ENCODE results near the gene CABP4. TPM values are rescaled to one million over a fixed set of nuclear protein-coding genes. Genes with fewer than 3 reads are reported as not detected.

The CABP4 gene
- total and polyA plus RNA-seq, 2 donors (not counting 3 experiments of a cell fraction or from before 2014, with no cell fraction given) = 2.4 to 5.0 TPM

GRCh38 chr11:67492069-67492727 is 37.0 kb downstream of the CABP4 start:
- FAIRE-seq = no peak
- Histone ChIP-seq H3K36me3 (ENCODE audit: control insufficient read depth in 2 of 2, extremely low read depth in 1 of 2, insufficient read depth in 2 of 2, low read length in 2 of 2) (peaks cover 0 to 9% of the 10 kb centered on the region in 2 experiments), H3K9me3 (replicated peaks; ENCODE audit: control insufficient read depth, insufficient read depth, low read length) (no peaks in the 10 kb centered on the region), H3K4me2 (ENCODE audit: insufficient read depth, low read length) (no peak overlapping the region), H3K27me3 (ENCODE audit: control insufficient read depth in 2 of 2, insufficient read depth in 2 of 2, low read length in 2 of 2) (no peaks in the 10 kb centered on the region), H3K27ac (ENCODE audit: insufficient read depth, low read depth, low read length) (no peak overlapping the region), H3K9me1 (replicated peaks; ENCODE audit: control insufficient read depth, extremely low read depth, insufficient read depth, low read length) (no peaks in the 10 kb centered on the region), H3K9ac (replicated peaks; ENCODE audit: extremely low read depth, insufficient read depth, low read length) (no peak overlapping the region), H3K4me3 (replicated peaks in 1 of 3; ENCODE audit: insufficient read depth in 1 of 3, low read depth in 1 of 3, low read length in 3 of 3) (no peak overlapping the region), H2AFZ (ENCODE audit: low read depth, low read length) (no peak overlapping the region), H3K4me1 (ENCODE audit: control insufficient read depth, extremely low read depth, insufficient read depth, low read length) (no peaks in the 10 kb centered on the region), H3K79me2 (ENCODE audit: control insufficient read depth, insufficient read depth, low read length) (no peaks in the 10 kb centered on the region), H4K20me1 (replicated peaks; ENCODE audit: control insufficient read depth, extremely low read depth, insufficient read depth, low read length) (no peaks in the 10 kb centered on the region)
- dilution Hi-C loops (cut with MboI; ENCODE audit: extremely low pct_ligation_motif_present, low sequenced_read_pairs) = no loop called here
- ChIA-PET POLR2A (no interaction called here), CTCF (interaction anchor here (1.0 to 2.6 kb wide), 2 partner anchors 9 to 90 kb away, joined by 3 to 10 read pairs; partner anchors contain the start of genes AIP and PPP1CA)
- no peak for DNase-seq (ENCODE audit: low read depth, low spot score)
- intact Hi-C loops (cut with micrococcal nuclease) = no loop called here
- BruUV-seq (replicated peaks) = no TSS peak
- TF ChIP-seq EZH2 (IDR thresholded peaks at IDR 0.05; ENCODE audit: borderline replicate concordance, low read depth, low read length, severe bottlenecking) (no peak), MAX (IDR thresholded peaks at IDR 0.05; ENCODE audit: insufficient read depth, insufficient read length) (no peak), POLR2A (IDR thresholded peaks at IDR 0.05; ENCODE audit: low read depth, low read length) (no peak), GATA2 (IDR thresholded peaks at IDR 0.05; ENCODE audit: insufficient read depth, insufficient read length, low read depth, low read length) (no peak)

- H3K79me2 ChIP-seq (ENCODE audit: control insufficient read depth, insufficient read depth, low read length) = no peaks in the 10 kb centered on the region
- FAIRE-seq = no peak
- peaks cover 0 to 9% of the 10 kb centered on the region in 2 experiments for H3K36me3 ChIP-seq (ENCODE audit: control insufficient read depth in 2 of 2, extremely low read depth in 1 of 2, insufficient read depth in 2 of 2, low read length in 2 of 2)
- H3K4me2 ChIP-seq (ENCODE audit: insufficient read depth, low read length) = no peak overlapping the region
- H3K4me3 ChIP-seq (replicated peaks in 1 of 3; ENCODE audit: insufficient read depth in 1 of 3, low read depth in 1 of 3, low read length in 3 of 3) = no peak overlapping the region
- POLR2A ChIA-PET = no interaction called here
- TF ChIP-seq POLR2A (IDR thresholded peaks at IDR 0.05; ENCODE audit: low read depth, low read length) (no peak), FOS (IDR thresholded peaks at IDR 0.05; ENCODE audit: borderline replicate concordance, insufficient read depth, low read length) (no peak), EZH2 (IDR thresholded peaks at IDR 0.05; ENCODE audit: borderline replicate concordance, low read depth, low read length, severe bottlenecking) (no peak), MYC (IDR thresholded peaks at IDR 0.05; ENCODE audit: low read depth, low read length) (no peak), POLR2AphosphoS5 (IDR thresholded peaks at IDR 0.05; ENCODE audit: insufficient read depth, low read depth, low read length) (no peak), MAX (IDR thresholded peaks at IDR 0.05; ENCODE audit: insufficient read depth, insufficient read length) (no peak), CTCF (IDR thresholded peaks at IDR 0.05; ENCODE audit: extremely low read depth in 1 of 2, insufficient read depth in 1 of 2, low read depth in 1 of 2, low read length in 2 of 2) (no peak), GATA2 (IDR thresholded peaks at IDR 0.05; ENCODE audit: insufficient read depth, insufficient read length, low read depth, low read length) (no peak), JUN (IDR thresholded peaks at IDR 0.05; ENCODE audit: borderline replicate concordance, insufficient read depth, insufficient read length, low read depth) (no peak)
- no peaks in the 10 kb centered on the region for H3K9me1 ChIP-seq (replicated peaks; ENCODE audit: control insufficient read depth, extremely low read depth, insufficient read depth, low read length)
- no peaks in the 10 kb centered on the region for H3K9me3 ChIP-seq (replicated peaks; ENCODE audit: control insufficient read depth, insufficient read depth, low read length)
- H2AFZ ChIP-seq (ENCODE audit: low read depth, low read length) = no peak overlapping the region
- H4K20me1 ChIP-seq (replicated peaks; ENCODE audit: control insufficient read depth, extremely low read depth, insufficient read depth, low read length) = no peaks in the 10 kb centered on the region
- H3K9ac ChIP-seq (replicated peaks; ENCODE audit: extremely low read depth, insufficient read depth, low read length) = no peak overlapping the region
- DNase-seq (ENCODE audit: low read depth, low spot score) = no peak
- no peaks in the 10 kb centered on the region for H3K27me3 ChIP-seq (ENCODE audit: control insufficient read depth in 2 of 2, insufficient read depth in 2 of 2, low read length in 2 of 2)
- intact Hi-C loops (cut with micrococcal nuclease) = no loop called here
- H3K4me1 ChIP-seq (ENCODE audit: control insufficient read depth, extremely low read depth, insufficient read depth, low read length) = no peaks in the 10 kb centered on the region
- no peak overlapping the region for H3K27ac ChIP-seq (ENCODE audit: insufficient read depth, low read depth, low read length)
- CTCF ChIA-PET = interaction anchor here (1.0 to 2.6 kb wide), 2 partner anchors 10 to 91 kb away, joined by 3 to 10 read pairs; partner anchors contain the start of genes AIP and PPP1CA
- dilution Hi-C loops (cut with MboI; ENCODE audit: extremely low pct_ligation_motif_present, low sequenced_read_pairs) = no loop called here
- no TSS peak for BruUV-seq (replicated peaks)
Measured at GRCh38 chr11:67492801-67493547, 37.8 kb downstream of the CABP4 start.
